Activated T-cell treated with anti-CD3 and anti-CD28 coated beads, Interleukin-2, amount 50 U/mL, for 24 hours (primary cell): ENCODE results near the gene LRMDA.

ENCODE experiments used
- DNase-seq: peaks from one replicate; pipeline ENCODE4 v3.0.0-alpha.2; 2020
- H3K27ac Mint-ChIP-seq: 2 replicates; pipeline ENCODE4 v1.8.0; 2020; ENCODE audit warnings: mild to moderate bottlenecking, mixed read lengths
- H3K27me3 Mint-ChIP-seq: 2 replicates; pipeline ENCODE4 v1.8.0; 2020; ENCODE audit warnings: mixed read lengths
- H3K36me3 Mint-ChIP-seq: 2 replicates; pipeline ENCODE4 v1.8.0; 2020; ENCODE audit warnings: low read depth, mixed read lengths
- H3K4me1 Mint-ChIP-seq: 2 replicates; pipeline ENCODE4 v1.8.0; 2020; ENCODE audit warnings: low read depth, mixed read lengths
- H3K4me3 Mint-ChIP-seq: 2 replicates; pipeline ENCODE4 v1.8.0; 2020; ENCODE audit warnings: mild to moderate bottlenecking, moderate library complexity, mixed read lengths
- H3K9me3 Mint-ChIP-seq: 2 replicates; pipeline ENCODE4 v1.8.0; 2020; ENCODE audit warnings: mixed read lengths

LRMDA gene

DNA sequence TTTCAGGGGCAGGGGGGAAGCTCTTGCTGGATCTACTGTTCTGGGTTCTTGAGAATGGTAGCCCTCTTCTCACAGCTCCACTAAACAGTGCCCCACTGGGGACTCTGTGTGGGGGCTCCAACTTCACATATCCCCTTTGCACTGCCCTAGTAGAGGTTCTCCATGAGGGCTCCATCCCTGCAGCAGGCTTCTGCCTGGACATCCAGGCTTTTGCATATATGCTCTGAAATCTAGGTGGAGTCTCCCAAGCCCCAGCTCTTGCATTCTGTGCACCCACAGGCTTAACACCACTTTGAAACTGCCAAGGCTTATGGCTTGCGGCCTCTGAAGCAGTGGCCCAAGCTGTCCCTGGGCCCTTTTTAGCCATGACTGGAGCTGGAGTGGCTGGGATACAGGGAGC lies 150.7 kb downstream of the LRMDA start:
- no peak overlapping the region for H3K27ac Mint-ChIP-seq
- no peaks in the 10 kb centered on the region for H3K36me3 Mint-ChIP-seq
- peaks cover 51% of the 10 kb centered on the region for H3K9me3 Mint-ChIP-seq
- no peak for DNase-seq
- H3K4me1 Mint-ChIP-seq: no peaks in the 10 kb centered on the region
- H3K4me3 Mint-ChIP-seq: no peak overlapping the region
- H3K27me3 Mint-ChIP-seq: no peaks in the 10 kb centered on the region

DNA sequence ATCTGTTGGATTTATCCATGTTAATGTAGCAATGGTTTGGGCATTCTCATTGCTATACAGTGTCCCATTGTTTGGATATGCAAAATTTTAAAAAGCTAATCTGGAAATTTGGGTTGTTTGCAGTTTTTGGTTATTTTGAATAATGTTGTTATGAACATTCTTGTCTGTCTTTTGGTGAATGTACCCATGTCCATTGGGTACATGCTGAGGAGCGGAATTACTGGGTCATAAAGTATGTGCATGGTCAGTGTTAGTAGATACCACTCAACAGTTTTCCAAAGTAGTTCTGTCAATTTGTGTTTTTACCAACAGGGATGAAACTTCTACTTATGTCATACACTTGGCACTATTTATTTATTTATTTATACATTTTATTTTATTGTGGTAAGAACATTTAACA lies 153.9 kb downstream of the LRMDA start:
- H3K4me3 Mint-ChIP-seq: no peak overlapping the region
- DNase-seq: no peak
- no peaks in the 10 kb centered on the region for H3K4me1 Mint-ChIP-seq
- H3K9me3 Mint-ChIP-seq: peaks cover 30% of the 10 kb centered on the region
- H3K36me3 Mint-ChIP-seq: no peaks in the 10 kb centered on the region
- H3K27ac Mint-ChIP-seq: no peak overlapping the region
- peaks cover 9% of the 10 kb centered on the region for H3K27me3 Mint-ChIP-seq

GRCh38 chr10:75586814-75587213 lies 155.4 kb downstream of the LRMDA start:
- Mint-ChIP-seq H3K36me3 (no peaks in the 10 kb centered on the region), H3K27me3 (peaks cover 13% of the 10 kb centered on the region), H3K4me1 (no peaks in the 10 kb centered on the region), H3K27ac (no peak overlapping the region), H3K9me3 (peaks cover 18% of the 10 kb centered on the region), H3K4me3 (no peak overlapping the region)
- DNase-seq: no peak

DNA sequence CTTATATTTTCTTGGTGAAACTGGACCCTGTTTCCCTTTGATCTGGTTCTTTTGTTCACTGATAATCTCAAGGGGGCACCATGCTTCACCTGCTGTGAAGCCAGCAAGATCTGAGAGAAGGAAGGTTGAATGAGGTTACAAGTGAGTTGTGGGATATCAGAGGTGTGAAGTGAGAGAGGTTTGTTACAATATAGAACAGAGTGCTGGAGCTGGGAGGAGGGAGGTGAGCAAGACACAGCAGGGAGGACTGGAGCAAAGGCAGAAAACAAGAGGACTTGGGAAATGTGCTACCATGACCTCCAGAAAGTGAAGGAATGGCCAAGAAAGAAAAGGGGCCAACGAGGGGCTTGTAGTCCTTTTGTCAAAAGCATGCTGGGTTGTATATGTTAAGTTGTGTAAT lies 156.6 kb downstream of the LRMDA start:
- Mint-ChIP-seq H3K9me3 (peaks cover 14% of the 10 kb centered on the region), H3K27ac (no peak overlapping the region), H3K27me3 (peaks cover 21% of the 10 kb centered on the region), H3K36me3 (no peaks in the 10 kb centered on the region), H3K4me3 (no peak overlapping the region), H3K4me1 (no peaks in the 10 kb centered on the region)
- no peak for DNase-seq

GRCh38 chr10:75589895-75590654 lies 158.7 kb downstream of the LRMDA start:
- Mint-ChIP-seq H3K9me3 (no peaks in the 10 kb centered on the region), H3K4me3 (no peak overlapping the region), H3K36me3 (no peaks in the 10 kb centered on the region), H3K27ac (no peak overlapping the region), H3K27me3 (peaks cover 21% of the 10 kb centered on the region), H3K4me1 (no peaks in the 10 kb centered on the region)
- no peak for DNase-seq

DNA sequence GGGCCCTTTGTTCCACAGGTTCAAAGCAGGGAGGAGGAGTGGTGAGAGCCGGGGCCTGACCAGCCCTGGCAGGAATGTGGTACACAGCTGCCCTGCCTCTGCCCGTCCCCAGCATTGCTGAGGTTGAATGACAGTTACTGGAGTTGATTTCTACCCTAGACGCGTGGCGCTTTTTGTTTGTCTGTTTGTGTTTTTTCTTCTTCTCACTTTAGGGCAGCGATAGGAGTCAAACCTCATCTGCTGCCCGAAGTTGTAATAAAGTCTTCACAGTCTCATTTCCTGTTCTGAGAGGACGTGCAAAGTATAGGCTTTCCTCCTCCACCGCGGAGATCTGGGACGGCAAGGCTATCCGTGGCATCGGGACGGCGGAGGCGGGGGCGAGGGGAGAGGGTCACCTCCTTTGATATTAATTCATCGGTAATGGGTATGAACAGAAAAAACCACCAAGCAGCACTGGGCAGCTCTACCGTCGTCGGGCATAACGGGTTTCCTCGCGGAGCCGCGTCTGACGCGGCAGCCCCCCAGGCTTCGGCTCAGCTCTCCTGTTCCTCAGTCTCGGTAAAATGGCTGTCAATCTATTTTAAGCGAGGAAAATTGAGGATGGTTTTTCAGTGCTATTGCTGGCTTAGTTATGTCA lies 160.8 kb downstream of the LRMDA start:
- peaks cover 21% of the 10 kb centered on the region for H3K27me3 Mint-ChIP-seq
- H3K36me3 Mint-ChIP-seq: no peaks in the 10 kb centered on the region
- DNase-seq: no peak
- no peak overlapping the region for H3K27ac Mint-ChIP-seq
- H3K4me1 Mint-ChIP-seq: no peaks in the 10 kb centered on the region
- H3K4me3 Mint-ChIP-seq: no peak overlapping the region
- no peaks in the 10 kb centered on the region for H3K9me3 Mint-ChIP-seq

- H3K4me3 Mint-ChIP-seq: no peak overlapping the region
- no peaks in the 10 kb centered on the region for H3K4me1 Mint-ChIP-seq
- no peaks in the 10 kb centered on the region for H3K9me3 Mint-ChIP-seq
- H3K27me3 Mint-ChIP-seq: peaks cover 15% of the 10 kb centered on the region
- H3K27ac Mint-ChIP-seq: no peak overlapping the region
- no peak for DNase-seq
- no peaks in the 10 kb centered on the region for H3K36me3 Mint-ChIP-seq
Measured at GRCh38 chr10:75592791-75593643, 161.6 kb downstream of the LRMDA start.

DNA sequence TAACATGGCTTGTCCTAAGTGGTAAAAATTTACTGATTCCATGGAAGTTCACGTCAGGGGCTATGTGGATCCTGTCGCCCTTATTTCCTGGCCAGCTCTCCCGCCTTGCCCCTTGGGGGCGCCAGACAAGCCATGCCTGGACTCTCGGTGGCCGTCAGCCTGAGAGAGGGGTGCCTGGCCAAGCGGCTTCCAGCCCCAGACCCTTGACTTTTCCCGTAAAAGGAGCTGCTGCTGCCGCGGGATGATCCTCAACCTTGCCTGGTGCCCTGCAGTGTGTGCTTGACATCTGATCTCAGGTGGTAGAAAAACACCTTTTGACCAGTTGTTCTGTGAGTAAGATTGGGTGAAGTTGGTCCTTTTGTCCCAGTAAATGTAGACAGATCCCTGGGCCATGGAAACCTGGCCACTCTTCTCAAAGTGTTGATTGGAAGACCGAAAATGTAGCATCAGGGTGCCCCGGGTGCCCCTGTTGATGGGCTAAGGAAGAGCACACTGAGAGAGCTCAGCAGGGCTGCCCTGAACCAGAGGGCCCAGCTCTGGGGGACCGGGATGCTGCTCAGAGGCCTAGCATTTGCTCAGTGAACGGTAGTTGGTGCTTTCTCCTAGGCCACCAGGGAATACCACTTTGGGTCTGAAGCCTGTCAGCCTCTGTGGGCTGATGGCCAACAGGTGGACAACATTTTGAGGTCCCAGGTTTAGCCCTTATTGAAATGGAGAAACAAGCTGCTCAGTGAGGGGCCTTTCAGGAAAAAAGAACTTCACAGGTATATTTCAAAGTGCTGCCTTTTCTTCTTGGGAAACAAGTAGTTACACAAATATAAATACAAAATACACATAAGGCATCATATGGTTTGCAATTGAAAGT lies 162.5 kb downstream of the LRMDA start:
- peaks cover 14% of the 10 kb centered on the region for H3K27me3 Mint-ChIP-seq
- no peaks in the 10 kb centered on the region for H3K4me1 Mint-ChIP-seq
- no peak overlapping the region for H3K4me3 Mint-ChIP-seq
- no peak for DNase-seq
- H3K9me3 Mint-ChIP-seq: no peaks in the 10 kb centered on the region
- H3K27ac Mint-ChIP-seq: no peak overlapping the region
- no peaks in the 10 kb centered on the region for H3K36me3 Mint-ChIP-seq

GRCh38 chr10:75596930-75597620 lies 165.7 kb downstream of the LRMDA start:
- Mint-ChIP-seq H3K4me1 (no peaks in the 10 kb centered on the region), H3K4me3 (no peak overlapping the region), H3K36me3 (no peaks in the 10 kb centered on the region), H3K9me3 (no peaks in the 10 kb centered on the region), H3K27ac (no peak overlapping the region), H3K27me3 (peaks cover 9% of the 10 kb centered on the region)
- no peak for DNase-seq

DNA sequence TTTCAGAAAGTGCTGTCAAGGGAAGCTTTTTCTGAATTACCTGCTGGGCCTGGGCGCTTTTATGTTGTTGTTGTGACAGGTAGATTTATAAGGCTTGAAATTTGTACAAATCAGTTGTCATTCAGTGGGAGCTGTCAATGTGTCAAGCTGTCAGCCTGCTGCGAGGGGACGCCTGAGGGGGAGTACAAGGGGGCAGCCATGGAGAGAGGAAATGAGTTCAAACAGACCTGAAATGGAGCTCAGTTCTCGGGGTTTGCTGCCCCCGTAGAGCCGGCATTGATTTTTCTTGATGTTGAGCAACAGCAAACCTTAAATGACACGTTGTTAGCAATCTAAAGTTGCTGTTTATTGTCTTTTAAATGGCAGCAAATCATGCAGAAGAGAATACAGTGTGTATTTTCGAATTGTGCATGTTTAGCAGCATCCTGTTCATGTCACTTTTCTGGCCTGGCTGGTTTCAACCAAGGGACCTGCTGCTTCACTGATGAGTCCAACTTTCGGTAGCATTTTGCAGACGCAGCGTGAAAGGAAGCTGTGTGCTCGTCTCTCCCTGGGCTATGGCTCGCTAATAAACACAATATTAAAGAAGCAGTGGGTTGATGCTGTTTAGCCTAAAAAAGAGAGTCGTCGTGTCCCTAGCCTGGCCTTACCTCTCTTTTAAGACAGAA lies 166.5 kb downstream of the LRMDA start:
- Mint-ChIP-seq H3K27ac (no peak overlapping the region), H3K9me3 (no peaks in the 10 kb centered on the region), H3K4me1 (no peaks in the 10 kb centered on the region), H3K27me3 (peaks cover 3% of the 10 kb centered on the region), H3K4me3 (no peak overlapping the region), H3K36me3 (no peaks in the 10 kb centered on the region)
- DNase-seq: no peak

DNA sequence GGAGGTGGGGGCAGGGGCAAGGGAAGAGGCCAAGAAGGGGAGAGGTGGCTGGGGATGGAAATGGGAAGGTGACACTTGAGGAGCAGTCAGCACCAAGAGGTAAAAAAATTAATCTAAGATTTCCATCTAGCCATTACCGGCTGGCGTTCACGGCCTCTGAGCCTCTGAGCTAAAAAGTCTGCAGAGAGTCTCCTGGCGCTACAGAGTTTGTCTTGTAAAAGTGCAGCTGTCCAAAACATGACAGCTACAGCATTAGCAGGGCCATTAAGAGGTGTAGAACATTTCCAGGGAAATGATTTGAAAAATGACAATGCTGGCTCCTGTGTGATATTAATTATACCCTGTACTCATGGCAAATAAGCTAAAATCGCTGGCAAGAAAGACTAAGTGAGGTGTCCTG lies 167.6 kb downstream of the LRMDA start:
- Mint-ChIP-seq H3K27ac (no peak overlapping the region), H3K27me3 (peaks cover 3% of the 10 kb centered on the region), H3K4me3 (no peak overlapping the region), H3K9me3 (no peaks in the 10 kb centered on the region), H3K36me3 (no peaks in the 10 kb centered on the region), H3K4me1 (no peaks in the 10 kb centered on the region)
- no peak for DNase-seq

DNA sequence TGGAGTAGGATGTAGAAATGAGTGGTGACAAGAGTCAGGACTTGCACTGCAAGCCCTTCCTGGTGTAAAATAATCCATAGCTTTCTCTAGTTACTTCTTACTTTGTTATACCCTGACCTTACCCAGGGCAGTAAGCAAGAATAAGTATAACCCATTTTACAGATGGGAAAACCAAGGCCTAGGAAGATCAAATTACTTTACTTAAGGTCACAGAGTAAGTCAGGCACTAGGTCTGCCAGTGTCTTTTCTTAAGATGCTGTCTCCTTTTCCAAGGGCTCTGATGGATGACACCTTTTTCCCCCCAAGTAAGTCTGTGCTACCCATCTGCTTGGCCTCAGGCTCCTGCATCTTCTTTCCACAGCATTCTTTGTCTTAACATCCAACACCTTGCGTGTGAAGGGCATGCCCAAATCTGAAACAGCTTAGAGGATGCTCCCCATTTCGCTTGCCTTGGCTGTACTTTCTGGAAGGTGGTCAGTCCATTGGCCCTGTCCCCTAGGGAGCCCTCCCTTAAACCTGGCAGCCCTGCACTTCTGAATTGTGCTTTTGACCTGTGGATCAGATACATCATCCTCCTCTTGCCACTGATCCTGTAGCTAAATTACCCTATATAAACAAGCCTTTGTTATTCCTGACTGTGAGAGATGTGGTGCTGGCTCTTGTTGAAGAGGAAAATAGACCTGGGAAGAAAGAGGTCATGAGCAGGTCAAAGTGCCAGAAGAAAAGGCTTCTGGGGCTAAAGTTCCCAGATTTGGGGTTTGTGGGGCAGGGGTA lies 168.6 kb downstream of the LRMDA start:
- Mint-ChIP-seq H3K4me3 (no peak overlapping the region), H3K9me3 (no peaks in the 10 kb centered on the region), H3K4me1 (no peaks in the 10 kb centered on the region), H3K36me3 (no peaks in the 10 kb centered on the region), H3K27me3 (peaks cover 8% of the 10 kb centered on the region), H3K27ac (no peak overlapping the region)
- DNase-seq: no peak

GRCh38 chr10:75600833-75601232 lies 169.4 kb downstream of the LRMDA start:
- Mint-ChIP-seq H3K27me3 (peaks cover 8% of the 10 kb centered on the region), H3K36me3 (no peaks in the 10 kb centered on the region), H3K4me3 (no peak overlapping the region), H3K9me3 (no peaks in the 10 kb centered on the region), H3K27ac (no peak overlapping the region), H3K4me1 (no peaks in the 10 kb centered on the region)
- no peak for DNase-seq
